ENCODE results near the gene GPX8. TPM values are rescaled to one million over a fixed set of nuclear protein-coding genes. Genes with fewer than 3 reads are reported as not detected.

The GPX8 gene
- total RNA-seq, 1 experiment from 2014 or later: 18.9 TPM

DNA sequence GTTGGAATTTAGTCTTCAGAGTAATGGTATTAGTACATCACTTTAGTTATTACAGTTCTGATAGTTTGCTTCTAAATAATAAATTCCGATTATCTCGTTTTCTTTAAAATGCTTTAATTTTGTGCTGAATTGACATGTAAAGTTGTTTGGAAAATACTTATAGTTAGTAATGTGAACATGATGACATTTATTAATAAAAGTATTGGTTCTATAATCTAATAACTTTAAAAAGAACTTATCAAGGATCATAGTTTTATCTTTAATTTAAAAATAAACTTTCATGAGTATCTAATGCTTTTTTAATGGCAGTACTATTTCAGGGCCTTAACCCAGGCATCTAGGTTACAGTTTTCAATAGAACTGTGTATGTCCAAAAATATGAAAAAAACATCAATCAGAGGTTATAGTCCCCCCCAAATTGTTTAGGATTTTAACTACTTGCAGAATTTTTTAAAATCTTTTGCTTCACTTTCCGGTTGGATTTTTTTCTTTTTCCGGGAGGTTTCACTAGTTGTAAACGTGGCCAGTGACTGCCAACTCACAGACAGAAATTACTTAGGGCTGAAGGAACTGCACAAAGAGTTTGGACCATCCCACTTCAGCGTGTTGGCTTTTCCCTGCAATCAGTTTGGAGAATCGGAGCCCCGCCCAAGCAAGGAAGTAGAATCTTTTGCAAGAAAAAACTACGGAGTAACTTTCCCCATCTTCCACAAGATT is 680 bp downstream of the GPX8 start:
- intact Hi-C loops (cut with micrococcal nuclease; ENCODE audit: unreplicated experiment): no loop called here
- peak in 1 of 2 experiments; percentile 39 for DNase-seq

DNA sequence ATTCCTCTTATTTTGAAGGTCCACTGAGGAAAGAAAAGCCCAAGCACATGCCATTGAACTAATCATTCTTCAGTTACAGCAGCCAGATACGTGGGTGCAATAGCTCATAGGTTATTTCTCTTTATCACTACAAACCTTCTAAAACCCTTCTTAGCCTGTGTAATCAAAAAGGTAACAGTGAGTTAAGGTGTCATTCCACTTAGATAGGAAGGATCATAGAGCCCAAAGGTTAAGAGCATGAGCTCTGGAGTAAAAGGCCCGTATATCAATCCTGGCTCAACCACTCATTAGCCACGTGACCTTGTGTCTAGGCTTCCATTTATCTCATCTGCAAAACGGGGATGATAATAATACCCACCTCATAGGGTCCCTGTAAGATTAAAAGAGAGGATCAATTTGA is 2.7 kb downstream of the GPX8 start:
- POLR2A ChIA-PET: no interaction called here
- Mint-ChIP-seq H3K27me3 (ENCODE audit: insufficient read depth, unreplicated experiment) (no peaks in the 10 kb centered on the region), H3K9me3 (ENCODE audit: unreplicated experiment) (no peaks in the 10 kb centered on the region), H3K4me3 (ENCODE audit: unreplicated experiment) (no peak overlapping the region), H3K4me1 (ENCODE audit: low read depth, unreplicated experiment) (no peaks in the 10 kb centered on the region), H3K27ac (ENCODE audit: unreplicated experiment) (no peak overlapping the region), H3K36me3 (ENCODE audit: insufficient read depth, unreplicated experiment) (no peaks in the 10 kb centered on the region)
- no peak for DNase-seq
- no TSS peak for BruUV-seq (replicated peaks)
- H3K36me3 ChIP-seq (ENCODE audit: control insufficient read depth, insufficient read depth, low read length): no peaks in the 10 kb centered on the region
- H3K4me1 ChIP-seq: no peaks in the 10 kb centered on the region
- H3K4me3 ChIP-seq (ENCODE audit: low read depth, low read length): no peak overlapping the region
- TF ChIP-seq, protein P1, sequence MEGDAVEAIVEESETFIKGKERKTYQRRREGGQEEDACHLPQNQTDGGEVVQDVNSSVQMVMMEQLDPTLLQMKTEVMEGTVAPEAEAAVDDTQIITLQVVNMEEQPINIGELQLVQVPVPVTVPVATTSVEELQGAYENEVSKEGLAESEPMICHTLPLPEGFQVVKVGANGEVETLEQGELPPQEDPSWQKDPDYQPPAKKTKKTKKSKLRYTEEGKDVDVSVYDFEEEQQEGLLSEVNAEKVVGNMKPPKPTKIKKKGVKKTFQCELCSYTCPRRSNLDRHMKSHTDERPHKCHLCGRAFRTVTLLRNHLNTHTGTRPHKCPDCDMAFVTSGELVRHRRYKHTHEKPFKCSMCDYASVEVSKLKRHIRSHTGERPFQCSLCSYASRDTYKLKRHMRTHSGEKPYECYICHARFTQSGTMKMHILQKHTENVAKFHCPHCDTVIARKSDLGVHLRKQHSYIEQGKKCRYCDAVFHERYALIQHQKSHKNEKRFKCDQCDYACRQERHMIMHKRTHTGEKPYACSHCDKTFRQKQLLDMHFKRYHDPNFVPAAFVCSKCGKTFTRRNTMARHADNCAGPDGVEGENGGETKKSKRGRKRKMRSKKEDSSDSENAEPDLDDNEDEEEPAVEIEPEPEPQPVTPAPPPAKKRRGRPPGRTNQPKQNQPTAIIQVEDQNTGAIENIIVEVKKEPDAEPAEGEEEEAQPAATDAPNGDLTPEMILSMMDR (IDR thresholded peaks at IDR 0.05; ENCODE audit: insufficient read depth in 1 of 2, low read depth in 1 of 2, low read length in 1 of 2, severe bottlenecking in 1 of 2, unreplicated experiment in 1 of 2): no peak
- H3K27me3 ChIP-seq (replicated peaks; ENCODE audit: control insufficient read depth, insufficient read depth, low read length): no peaks in the 10 kb centered on the region
- intact Hi-C loops (cut with micrococcal nuclease; ENCODE audit: unreplicated experiment): no loop called here
- CTCF ChIA-PET: no interaction called here
- no peaks in the 10 kb centered on the region for H3K9me3 ChIP-seq

More for the DNA sequence above, 680 bp downstream of the GPX8 start:
- ChIA-PET CTCF (interaction anchor here (0.6 to 1.6 kb wide), 17 partner anchors 15 to 644 kb away, joined by 3 to 42 read pairs (median 4); partner anchors contain the start of genes CCNO and MCIDAS), POLR2A (no interaction called here)
- Mint-ChIP-seq H3K27me3 (ENCODE audit: insufficient read depth, unreplicated experiment) (peaks cover 13% of the 10 kb centered on the region), H3K4me3 (ENCODE audit: unreplicated experiment) (peak overlapping the region; percentile 78), H3K36me3 (ENCODE audit: insufficient read depth, unreplicated experiment) (no peaks in the 10 kb centered on the region), H3K27ac (ENCODE audit: unreplicated experiment) (peak overlapping the region; percentile 78), H3K4me1 (ENCODE audit: low read depth, unreplicated experiment) (no peaks in the 10 kb centered on the region), H3K9me3 (ENCODE audit: unreplicated experiment) (no peaks in the 10 kb centered on the region)
- Histone ChIP-seq H3K4me1 (no peaks in the 10 kb centered on the region), H3K4me3 (ENCODE audit: low read depth, low read length) (peak overlapping the region; percentile 32), H3K27me3 (replicated peaks; ENCODE audit: control insufficient read depth, insufficient read depth, low read length) (no peaks in the 10 kb centered on the region), H3K9me3 (no peaks in the 10 kb centered on the region), H3K36me3 (ENCODE audit: control insufficient read depth, insufficient read depth, low read length) (no peaks in the 10 kb centered on the region)
- TF ChIP-seq, protein P1 (IDR thresholded peaks at IDR 0.05; ENCODE audit: insufficient read depth in 1 of 2, low read depth in 1 of 2, low read length in 1 of 2, severe bottlenecking in 1 of 2, unreplicated experiment in 1 of 2): no peak
- BruUV-seq (replicated peaks): TSS peak; percentile 70

DNA sequence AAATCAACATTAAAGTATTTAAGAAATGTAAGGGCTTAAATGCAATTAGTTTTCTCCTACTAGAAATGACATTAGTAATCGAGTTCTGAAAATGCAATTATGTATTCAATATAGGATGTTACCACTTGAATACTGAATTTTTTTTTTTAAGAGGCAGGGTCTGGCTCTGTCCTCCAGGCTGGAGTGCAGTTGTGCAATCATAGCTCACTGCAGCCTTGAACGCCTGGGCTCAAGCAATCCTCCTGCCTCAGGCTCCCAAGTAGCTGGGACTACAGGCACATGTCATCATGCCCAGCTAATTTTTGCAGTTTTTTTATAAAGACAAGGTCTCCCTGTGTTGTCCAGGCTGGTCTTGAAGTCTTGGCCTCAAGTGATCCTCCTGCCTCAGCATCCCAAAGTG is 11.5 kb downstream of the GPX8 start:
- TF ChIP-seq, protein P1 (IDR thresholded peaks at IDR 0.05; ENCODE audit: insufficient read depth in 1 of 2, low read depth in 1 of 2, low read length in 1 of 2, severe bottlenecking in 1 of 2, unreplicated experiment in 1 of 2): no peak
- ChIA-PET CTCF (interaction anchor here (0.6 kb wide), 1 partner anchor 16 kb away, joined by 3 read pairs; no protein-coding TSS in a partner anchor), POLR2A (no interaction called here)
- H3K9me3 Mint-ChIP-seq (ENCODE audit: unreplicated experiment): no peaks in the 10 kb centered on the region
- no peak for DNase-seq
- peaks cover 6% of the 10 kb centered on the region for H3K36me3 Mint-ChIP-seq (ENCODE audit: insufficient read depth, unreplicated experiment)
- peaks cover 7% of the 10 kb centered on the region for H3K4me1 Mint-ChIP-seq (ENCODE audit: low read depth, unreplicated experiment)
- Histone ChIP-seq H3K4me1 (peaks cover 11% of the 10 kb centered on the region), H3K9me3 (no peaks in the 10 kb centered on the region), H3K36me3 (ENCODE audit: control insufficient read depth, insufficient read depth, low read length) (no peaks in the 10 kb centered on the region), H3K4me3 (ENCODE audit: low read depth, low read length) (no peak overlapping the region), H3K27me3 (replicated peaks; ENCODE audit: control insufficient read depth, insufficient read depth, low read length) (peaks cover 3% of the 10 kb centered on the region)
- no peak overlapping the region for H3K27ac Mint-ChIP-seq (ENCODE audit: unreplicated experiment)
- no peak overlapping the region for H3K4me3 Mint-ChIP-seq (ENCODE audit: unreplicated experiment)
- H3K27me3 Mint-ChIP-seq (ENCODE audit: insufficient read depth, unreplicated experiment): peaks cover 11% of the 10 kb centered on the region
- intact Hi-C loops (cut with micrococcal nuclease; ENCODE audit: unreplicated experiment): loop anchor here (5.0 to 10.0 kb wide), 2 partner anchors 136 to 233 kb away; partner anchors contain the start of genes DHX29 and MTREX
- no TSS peak for BruUV-seq (replicated peaks)
